ENCODE results near the gene FCHSD1.

Gene FCHSD1

GRCh38 chr5:141664733-141665461, 13.7 kb upstream of the FCHSD1 start:
- Mint-ChIP-seq H3K27me3 (no peaks in the 10 kb centered on the region), H3K36me3 (ENCODE audit: low read depth) (no peaks in the 10 kb centered on the region)

GRCh38 chr5:141663506-141663905, 12.3 kb upstream of the FCHSD1 start:
- Mint-ChIP-seq H3K4me3 (no peak overlapping the region), H3K9me3 (no peaks in the 10 kb centered on the region), H3K36me3 (ENCODE audit: low read depth) (no peaks in the 10 kb centered on the region), H3K4me1 (ENCODE audit: low read depth) (no peaks in the 10 kb centered on the region), H3K27me3 (no peaks in the 10 kb centered on the region), H3K27ac (no peak overlapping the region)

More at GRCh38 chr5:141664733-141665461, 13.7 kb upstream of the FCHSD1 start:
- Mint-ChIP-seq H3K27ac (no peak overlapping the region), H3K4me3 (no peak overlapping the region), H3K4me1 (ENCODE audit: low read depth) (no peaks in the 10 kb centered on the region), H3K9me3 (no peaks in the 10 kb centered on the region)

- Mint-ChIP-seq H3K27ac (no peak overlapping the region), H3K4me3 (no peak overlapping the region), H3K9me3 (no peaks in the 10 kb centered on the region), H3K27me3 (no peaks in the 10 kb centered on the region), H3K36me3 (ENCODE audit: low read depth) (peaks cover 9% of the 10 kb centered on the region), H3K4me1 (ENCODE audit: low read depth) (peaks cover 6% of the 10 kb centered on the region)
Observed at GRCh38 chr5:141662028-141662427, 10.8 kb upstream of the FCHSD1 start.

GRCh38 chr5:141657937-141658545, 6.8 kb upstream of the FCHSD1 start:
- Mint-ChIP-seq H3K27ac (no peak overlapping the region), H3K27me3 (no peaks in the 10 kb centered on the region)

GRCh38 chr5:141657404-141657803, 6.2 kb upstream of the FCHSD1 start:
- H3K9me3 Mint-ChIP-seq: no peaks in the 10 kb centered on the region
- H3K4me1 Mint-ChIP-seq (ENCODE audit: low read depth): peaks cover 13% of the 10 kb centered on the region
- peaks cover 13% of the 10 kb centered on the region for H3K36me3 Mint-ChIP-seq (ENCODE audit: low read depth)
- no peak overlapping the region for H3K4me3 Mint-ChIP-seq
- H3K27me3 Mint-ChIP-seq: no peaks in the 10 kb centered on the region
- no peak overlapping the region for H3K27ac Mint-ChIP-seq

More at GRCh38 chr5:141657937-141658545, 6.8 kb upstream of the FCHSD1 start:
- Mint-ChIP-seq H3K36me3 (ENCODE audit: low read depth) (peaks cover 13% of the 10 kb centered on the region), H3K9me3 (no peaks in the 10 kb centered on the region), H3K4me3 (no peak overlapping the region), H3K4me1 (ENCODE audit: low read depth) (peaks cover 10% of the 10 kb centered on the region)

GRCh38 chr5:141656396-141656795, 5.2 kb upstream of the FCHSD1 start:
- no peaks in the 10 kb centered on the region for H3K9me3 Mint-ChIP-seq
- no peak overlapping the region for H3K4me3 Mint-ChIP-seq
- H3K27me3 Mint-ChIP-seq: no peaks in the 10 kb centered on the region
- peaks cover 22% of the 10 kb centered on the region for H3K4me1 Mint-ChIP-seq (ENCODE audit: low read depth)
- H3K36me3 Mint-ChIP-seq (ENCODE audit: low read depth): peaks cover 13% of the 10 kb centered on the region
- no peak overlapping the region for H3K27ac Mint-ChIP-seq

GRCh38 chr5:141655020-141655419, 3.8 kb upstream of the FCHSD1 start:
- peaks cover 29% of the 10 kb centered on the region for H3K4me1 Mint-ChIP-seq (ENCODE audit: low read depth)
- H3K9me3 Mint-ChIP-seq: no peaks in the 10 kb centered on the region
- H3K36me3 Mint-ChIP-seq (ENCODE audit: low read depth): peaks cover 13% of the 10 kb centered on the region
- no peak overlapping the region for H3K4me3 Mint-ChIP-seq
- no peak overlapping the region for H3K27ac Mint-ChIP-seq
- H3K27me3 Mint-ChIP-seq: no peaks in the 10 kb centered on the region

- Mint-ChIP-seq H3K4me3 (no peak overlapping the region), H3K36me3 (ENCODE audit: low read depth) (peaks cover 13% of the 10 kb centered on the region), H3K9me3 (no peaks in the 10 kb centered on the region), H3K4me1 (ENCODE audit: low read depth) (peaks cover 34% of the 10 kb centered on the region), H3K27ac (no peak overlapping the region), H3K27me3 (no peaks in the 10 kb centered on the region)
Observed at GRCh38 chr5:141654298-141654697, 3.1 kb upstream of the FCHSD1 start.

GRCh38 chr5:141651728-141652105, 499 bp upstream of the FCHSD1 start:
- Mint-ChIP-seq H3K27ac (peak overlapping the region; percentile 42), H3K36me3 (ENCODE audit: low read depth) (peaks cover 6% of the 10 kb centered on the region), H3K27me3 (no peaks in the 10 kb centered on the region), H3K4me3 (peak overlapping the region; percentile 93), H3K4me1 (ENCODE audit: low read depth) (peaks cover 28% of the 10 kb centered on the region), H3K9me3 (no peaks in the 10 kb centered on the region)

- peaks cover 8% of the 10 kb centered on the region for H3K36me3 Mint-ChIP-seq (ENCODE audit: low read depth)
- H3K4me3 Mint-ChIP-seq: peak overlapping the region; percentile 55
- peaks cover 24% of the 10 kb centered on the region for H3K4me1 Mint-ChIP-seq (ENCODE audit: low read depth)
- H3K27ac Mint-ChIP-seq: no peak overlapping the region
- no peaks in the 10 kb centered on the region for H3K27me3 Mint-ChIP-seq
- H3K9me3 Mint-ChIP-seq: no peaks in the 10 kb centered on the region
Observed at GRCh38 chr5:141649972-141650371, 1.2 kb downstream of the FCHSD1 start.

- peaks cover 24% of the 10 kb centered on the region for H3K4me1 Mint-ChIP-seq (ENCODE audit: low read depth)
- no peak overlapping the region for H3K4me3 Mint-ChIP-seq
- peaks cover 11% of the 10 kb centered on the region for H3K36me3 Mint-ChIP-seq (ENCODE audit: low read depth)
- H3K27me3 Mint-ChIP-seq: no peaks in the 10 kb centered on the region
- no peaks in the 10 kb centered on the region for H3K9me3 Mint-ChIP-seq
- H3K27ac Mint-ChIP-seq: no peak overlapping the region
Observed at GRCh38 chr5:141649056-141649688, 2.0 kb downstream of the FCHSD1 start.

- no peaks in the 10 kb centered on the region for H3K27me3 Mint-ChIP-seq
- peaks cover 11% of the 10 kb centered on the region for H3K36me3 Mint-ChIP-seq (ENCODE audit: low read depth)
- no peak overlapping the region for H3K4me3 Mint-ChIP-seq
- H3K27ac Mint-ChIP-seq: no peak overlapping the region
- peaks cover 24% of the 10 kb centered on the region for H3K4me1 Mint-ChIP-seq (ENCODE audit: low read depth)
- no peaks in the 10 kb centered on the region for H3K9me3 Mint-ChIP-seq
Observed at GRCh38 chr5:141647851-141648250, 3.4 kb downstream of the FCHSD1 start.

- Mint-ChIP-seq H3K36me3 (ENCODE audit: low read depth) (peaks cover 17% of the 10 kb centered on the region), H3K4me1 (ENCODE audit: low read depth) (peaks cover 19% of the 10 kb centered on the region), H3K27ac (no peak overlapping the region), H3K4me3 (no peak overlapping the region), H3K9me3 (no peaks in the 10 kb centered on the region), H3K27me3 (no peaks in the 10 kb centered on the region)
Observed at GRCh38 chr5:141647242-141647641, 4.0 kb downstream of the FCHSD1 start.

- Mint-ChIP-seq H3K4me3 (no peak overlapping the region), H3K27ac (no peak overlapping the region), H3K27me3 (no peaks in the 10 kb centered on the region), H3K36me3 (ENCODE audit: low read depth) (peaks cover 29% of the 10 kb centered on the region), H3K9me3 (no peaks in the 10 kb centered on the region), H3K4me1 (ENCODE audit: low read depth) (peaks cover 20% of the 10 kb centered on the region)
Observed at GRCh38 chr5:141646026-141646425, 5.2 kb downstream of the FCHSD1 start.

GRCh38 chr5:141641634-141642267, 9.5 kb downstream of the FCHSD1 start:
- peak overlapping the region; percentile 36 for H3K27ac Mint-ChIP-seq
- H3K27me3 Mint-ChIP-seq: no peaks in the 10 kb centered on the region
- peaks cover 30% of the 10 kb centered on the region for H3K4me1 Mint-ChIP-seq (ENCODE audit: low read depth)
- no peaks in the 10 kb centered on the region for H3K9me3 Mint-ChIP-seq
- H3K4me3 Mint-ChIP-seq: no peak overlapping the region
- H3K36me3 Mint-ChIP-seq (ENCODE audit: low read depth): peaks cover 48% of the 10 kb centered on the region
